GM12878 (cell line): ENCODE results near the gene PYM1. TPM values are rescaled to one million over a fixed set of nuclear protein-coding genes. Genes with fewer than 3 reads are reported as not detected.
A peak's percentile ranks its signal among the peaks of the same experiment; 100 is the strongest.

Experiments used
- BRCA1 ChIP-seq: IDR thresholded peaks from 2 replicates; pipeline ENCODE4 v1.6.1; 2011; ENCODE audit warnings: low read depth, low read length, improper control_type of control experiment
- CREB1 ChIP-seq: IDR thresholded peaks from 2 replicates; pipeline ENCODE4 v1.6.1; 2012; ENCODE audit warnings: low read depth, mild to moderate bottlenecking, inconsistent platforms
- DPF2 ChIP-seq: fragments of 450-650 bp; IDR thresholded peaks from 2 replicates; pipeline ENCODE4 v1.6.1; 2017; ENCODE audit warnings: mild to moderate bottlenecking
- E2F8 ChIP-seq: fragments of 450-650 bp; IDR thresholded peaks from 2 replicates; pipeline ENCODE4 v1.6.1; 2018; ENCODE audit warnings: mild to moderate bottlenecking, low read depth, moderate library complexity; ENCODE audit not compliant: partially characterized antibody
- E4F1 ChIP-seq: fragments of 450-650 bp; IDR thresholded peaks from 2 replicates; pipeline ENCODE4 v1.6.1; 2018; ENCODE audit warnings: borderline replicate concordance, mild to moderate bottlenecking; ENCODE audit not compliant: partially characterized antibody
- FOXM1 ChIP-seq: IDR thresholded peaks from 2 replicates; pipeline ENCODE4 v1.6.1; 2012; ENCODE audit warnings: low read depth, mild to moderate bottlenecking, inconsistent platforms, low read length, moderate library complexity
- GABPA ChIP-seq: IDR thresholded peaks from 2 replicates; pipeline ENCODE4 v1.6.1; 2014; ENCODE audit warnings: antibody characterized with exemption, low read depth, mild to moderate bottlenecking, inconsistent platforms
- IKZF2 ChIP-seq, 2 experiments: fragments of 450-650 bp; IDR thresholded peaks; 2 replicates each; pipeline ENCODE4 v1.6.1; 2017; ENCODE audit warnings: mild to moderate bottlenecking in 2 of 2, moderate library complexity in 2 of 2
- NFXL1 ChIP-seq: fragments of 450-650 bp; IDR thresholded peaks from 2 replicates; pipeline ENCODE4 v1.6.1; 2017; ENCODE audit warnings: antibody characterized with exemption, mild to moderate bottlenecking, borderline replicate concordance
- NR2C1 ChIP-seq: fragments of 450-650 bp; IDR thresholded peaks from 2 replicates; pipeline ENCODE4 v1.6.1; 2017; ENCODE audit warnings: antibody characterized with exemption, mild to moderate bottlenecking, moderate library complexity
- PBX3 ChIP-seq: IDR thresholded peaks from 2 replicates; pipeline ENCODE4 v1.6.1; 2011; ENCODE audit warnings: mild to moderate bottlenecking, low read depth, low read length, moderate library complexity; ENCODE audit not compliant: insufficient replicate concordance
- PKNOX1 ChIP-seq: fragments of 450-650 bp; IDR thresholded peaks from 2 replicates; pipeline ENCODE4 v1.6.1; 2016; ENCODE audit warnings: mild to moderate bottlenecking
- POLR2A ChIP-seq: IDR thresholded peaks from 2 replicates; pipeline ENCODE4 v1.6.1; 2011; ENCODE audit warnings: low read depth, mild to moderate bottlenecking, low read length
- POLR2AphosphoS2 ChIP-seq: IDR thresholded peaks from 2 replicates; pipeline ENCODE4 v1.6.1; 2011; ENCODE audit warnings: low read depth, mild to moderate bottlenecking, low read length, improper control_type of control experiment, moderate library complexity
- RAD51 ChIP-seq: fragments of 450-650 bp; IDR thresholded peaks from 2 replicates; pipeline ENCODE4 v1.6.1; 2016; ENCODE audit warnings: moderate library complexity, mild to moderate bottlenecking, inconsistent platforms
- SKIL ChIP-seq: fragments of 450-650 bp; IDR thresholded peaks from 2 replicates; pipeline ENCODE4 v1.6.1; 2017; ENCODE audit warnings: mild to moderate bottlenecking, low read depth, inconsistent platforms; ENCODE audit not compliant: poor library complexity, severe bottlenecking
- SRF ChIP-seq, 2 experiments: IDR thresholded peaks; 2 replicates each; pipeline ENCODE4 v1.6.1; 2011; ENCODE audit warnings: low read depth in 2 of 2, low read length in 2 of 2, mild to moderate bottlenecking in 1 of 2, moderate library complexity in 1 of 2
- TARDBP ChIP-seq: IDR thresholded peaks from 2 replicates; pipeline ENCODE4 v1.6.1; 2016; ENCODE audit warnings: borderline replicate concordance
- YY1 ChIP-seq: IDR thresholded peaks from 2 replicates; pipeline ENCODE4 v1.6.1; 2011; ENCODE audit warnings: low read depth, mild to moderate bottlenecking, low read length
- ZBED1 ChIP-seq: IDR thresholded peaks from 2 replicates; pipeline ENCODE4 v1.6.1; 2016; ENCODE audit warnings: borderline replicate concordance
- ZNF24 ChIP-seq: fragments of 450-650 bp; IDR thresholded peaks from 2 replicates; pipeline ENCODE4 v1.6.1; 2017; ENCODE audit warnings: antibody characterized with exemption, mild to moderate bottlenecking
- polyA plus RNA-seq, 11 experiments: library from polyadenylated mRNA; depleted of rRNA in 4 of 11; unstranded in 6 of 11; stranded (reverse) in 5 of 11; fragments of >200 nt; fragmentation: Nextera tagmentation in 4 of 11; fragmentation: Illumina TruSeq in 1 of 11; extraction: Ambion mirVana in 4 of 11; extraction: Trizol in 1 of 11; gene quantifications; 1 replicate in 1 of 11; 2 replicates in 10 of 11; pipeline versions ENCODE4 v1.2.1 to v1.2.3, GENCODE V29; 2011 to 2016; ENCODE audit warnings: inconsistent platforms in 2 of 11, missing spikeins in 2 of 11, low read depth in 1 of 11
- total RNA-seq, 4 experiments: library from RNA; depleted of rRNA in 3 of 4; stranded (reverse); fragments of >200 nt in 3 of 4; fragmentation: Illumina TruSeq in 1 of 4; extraction: Trizol in 1 of 4; gene quantifications; 2 replicates each; pipeline versions ENCODE4 v1.2.1 to v1.2.3, GENCODE V29; 2013 to 2021

Gene PYM1
- total and polyA plus RNA-seq, 10 of the 15 experiments (the other 5 are each of a cell fraction or from before 2014, with no cell fraction given) = 33.9 to 93.4 (median 55.8) TPM

GRCh38 chr12:55973599-55974307 lies 46.1 kb upstream of the PYM1 start, which contains the start of gene RAB5B (continued):
- TF ChIP-seq PBX3 (peak; percentile 95), SRF (IDR thresholded peaks at IDR 0.05; ENCODE audit: low read depth in 2 of 2, low read length in 2 of 2) (0 out of 4 replicates have a peak, but pooled peaks of 1 of the 2 experiments have one; percentile 34), RAD51 (peak; percentile 75), CREB1 (peak; percentile 97), ZNF24 (no peak), IKZF2 (IDR thresholded peaks at IDR 0.05) (peak in 1 of 2 experiments; percentile 54; a peak in 1 of 4 replicates), DPF2 (peak; percentile 100), E4F1 (peak; percentile 95), NR2C1 (peak; percentile 64), SKIL (peak; percentile 100), BRCA1 (0 out of 2 replicates have a peak, but pooled peaks have one; percentile 11), E2F8 (peak; percentile 48), FOXM1 (peak; percentile 45; the same call in 1 of the 2 replicates), ZBED1 (0 out of 2 replicates have a peak, but pooled peaks have one; percentile 16), TARDBP (0 out of 2 replicates have a peak, but pooled peaks have one; percentile 64), NFXL1 (no peak), PKNOX1 (peak; percentile 100), YY1 (peak; percentile 9; the same call in 1 of the 2 replicates), POLR2A (peak; percentile 97), GABPA (peak; percentile 75), POLR2AphosphoS2 (peak; percentile 77)
